MM.1S (cell line): Measurements from ENCODE around the gene C19orf44.

Experiments used
- DNase-seq: peaks from one replicate; pipeline ENCODE4 v3.0.0-alpha.2; 2015
- H2AFZ ChIP-seq: fragments of 300-600 bp; sonication (generic); 2 replicates; pipeline ENCODE4 v1.6.0; 2016; ENCODE audit warnings: antibody characterized with exemption, low read length
- H3F3A ChIP-seq: fragments of 300-600 bp; sonication (generic); 2 replicates; pipeline ENCODE4 v1.6.1; 2016; ENCODE audit warnings: mild to moderate bottlenecking, antibody characterized with exemption, low read length, moderate library complexity, mixed read lengths; ENCODE audit not compliant: insufficient read depth
- H3K27ac ChIP-seq: fragments of 300-600 bp; sonication (generic); 2 replicates; pipeline ENCODE4 v1.5.1; 2016; ENCODE audit warnings: mild to moderate bottlenecking, low read length
- H3K27me3 ChIP-seq: fragments of 300-600 bp; sonication (generic); replicated peaks from 2 replicates; pipeline ENCODE4 v1.6.0; 2016; ENCODE audit warnings: low read length; ENCODE audit not compliant: insufficient read depth
- H3K36me3 ChIP-seq: fragments of 300-600 bp; sonication (generic); replicated peaks from 2 replicates; pipeline ENCODE4 v1.6.1; 2016; ENCODE audit warnings: mild to moderate bottlenecking, low read length, mixed read lengths; ENCODE audit not compliant: insufficient read depth
- H3K4me1 ChIP-seq: fragments of 300-600 bp; sonication (generic); 2 replicates; pipeline ENCODE4 v1.6.1; 2016; ENCODE audit warnings: low read length, mixed read lengths
- H3K4me2 ChIP-seq: fragments of 300-600 bp; sonication (generic); 2 replicates; pipeline ENCODE4 v1.6.0; 2016; ENCODE audit warnings: low read depth, low read length
- H3K4me3 ChIP-seq: fragments of 300-600 bp; sonication (generic); 2 replicates; pipeline ENCODE4 v1.5.1; 2016; ENCODE audit warnings: low read length, mixed read lengths
- H3K79me2 ChIP-seq: fragments of 300-600 bp; sonication (generic); 2 replicates; pipeline ENCODE4 v1.6.1; 2016; ENCODE audit warnings: mixed run types, low read length, mixed read lengths
- H3K9ac ChIP-seq: fragments of 300-600 bp; sonication (generic); 2 replicates; pipeline ENCODE4 v1.6.1; 2016; ENCODE audit warnings: low read length, mixed read lengths
- H3K9me2 ChIP-seq: fragments of 300-600 bp; sonication (generic); replicated peaks from 2 replicates; pipeline ENCODE4 v1.6.1; 2016; ENCODE audit warnings: mild to moderate bottlenecking, low read length, mixed read lengths; ENCODE audit not compliant: insufficient read depth
- H3K9me3 ChIP-seq: fragments of 300-600 bp; sonication (generic); replicated peaks from 2 replicates; pipeline ENCODE4 v1.6.1; 2016; ENCODE audit warnings: mild to moderate bottlenecking, low read length, mixed read lengths; ENCODE audit not compliant: insufficient read depth
- H4K20me1 ChIP-seq: fragments of 300-600 bp; sonication (generic); 2 replicates; pipeline ENCODE4 v1.6.1; 2016; ENCODE audit warnings: mild to moderate bottlenecking, low read length, moderate library complexity, mixed read lengths; ENCODE audit not compliant: insufficient read depth
- EZH2 ChIP-seq: fragments of 300-600 bp; sonication (generic); optimal IDR thresholded peaks from 2 replicates; pipeline ENCODE3; 2017; ENCODE audit warnings: low read depth, mild to moderate bottlenecking, antibody characterized with exemption, low read length, mixed read lengths
- EZH2phosphoT487 ChIP-seq: fragments of 300-600 bp; sonication (generic); IDR thresholded peaks from 2 replicates; pipeline ENCODE4 v1.6.1; 2018; ENCODE audit warnings: antibody characterized with exemption, low read length
- TF ChIP-seq, protein P1 (sequence below): fragments of 300-600 bp; sonication (generic); IDR thresholded peaks from 2 replicates; pipeline ENCODE4 v1.5.1; 2016; ENCODE audit warnings: antibody characterized with exemption, low read length, mixed read lengths

The C19orf44 gene

DNA sequence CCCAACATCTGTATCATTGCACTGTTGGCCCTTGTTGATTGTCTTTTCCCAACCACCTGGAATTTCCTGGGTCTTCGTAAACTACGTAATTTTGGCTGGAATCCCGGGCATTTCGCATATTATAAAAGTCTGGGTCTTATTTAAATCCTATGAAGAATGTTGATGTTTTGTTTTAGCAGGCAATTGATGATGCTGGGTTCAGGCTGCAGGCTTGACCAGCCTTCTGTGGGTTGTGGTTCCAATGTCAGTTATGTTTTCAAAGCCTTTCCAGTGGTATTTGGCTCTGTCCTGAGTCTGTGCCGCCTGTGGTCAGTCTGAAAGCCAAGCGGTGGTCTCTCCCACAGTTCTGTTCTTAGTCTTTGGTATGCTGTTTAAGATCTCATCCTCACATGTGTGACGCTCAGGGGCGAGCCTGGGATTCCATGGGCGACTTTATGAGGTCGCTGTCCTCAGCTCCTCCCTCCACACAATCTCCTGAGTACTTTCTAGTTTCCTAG, 63.6 kb downstream of the C19orf44 start:
- Histone ChIP-seq H2AFZ (no peak overlapping the region), H3K4me1 (no peaks in the 10 kb centered on the region), H3F3A (no peaks in the 10 kb centered on the region), H4K20me1 (no peaks in the 10 kb centered on the region), H3K27ac (no peak overlapping the region), H3K4me3 (no peak overlapping the region), H3K4me2 (no peak overlapping the region), H3K9me3 (no peaks in the 10 kb centered on the region), H3K9me2 (no peaks in the 10 kb centered on the region), H3K9ac (no peak overlapping the region), H3K36me3 (peaks cover 9% of the 10 kb centered on the region; the same call in 1 of the 2 replicates), H3K79me2 (peaks cover 25% of the 10 kb centered on the region), H3K27me3 (no peaks in the 10 kb centered on the region)
- DNase-seq, result no peak
- TF ChIP-seq, protein P1, sequence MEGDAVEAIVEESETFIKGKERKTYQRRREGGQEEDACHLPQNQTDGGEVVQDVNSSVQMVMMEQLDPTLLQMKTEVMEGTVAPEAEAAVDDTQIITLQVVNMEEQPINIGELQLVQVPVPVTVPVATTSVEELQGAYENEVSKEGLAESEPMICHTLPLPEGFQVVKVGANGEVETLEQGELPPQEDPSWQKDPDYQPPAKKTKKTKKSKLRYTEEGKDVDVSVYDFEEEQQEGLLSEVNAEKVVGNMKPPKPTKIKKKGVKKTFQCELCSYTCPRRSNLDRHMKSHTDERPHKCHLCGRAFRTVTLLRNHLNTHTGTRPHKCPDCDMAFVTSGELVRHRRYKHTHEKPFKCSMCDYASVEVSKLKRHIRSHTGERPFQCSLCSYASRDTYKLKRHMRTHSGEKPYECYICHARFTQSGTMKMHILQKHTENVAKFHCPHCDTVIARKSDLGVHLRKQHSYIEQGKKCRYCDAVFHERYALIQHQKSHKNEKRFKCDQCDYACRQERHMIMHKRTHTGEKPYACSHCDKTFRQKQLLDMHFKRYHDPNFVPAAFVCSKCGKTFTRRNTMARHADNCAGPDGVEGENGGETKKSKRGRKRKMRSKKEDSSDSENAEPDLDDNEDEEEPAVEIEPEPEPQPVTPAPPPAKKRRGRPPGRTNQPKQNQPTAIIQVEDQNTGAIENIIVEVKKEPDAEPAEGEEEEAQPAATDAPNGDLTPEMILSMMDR, result no peak
- TF ChIP-seq EZH2 (no peak), EZH2phosphoT487 (no peak)

DNA sequence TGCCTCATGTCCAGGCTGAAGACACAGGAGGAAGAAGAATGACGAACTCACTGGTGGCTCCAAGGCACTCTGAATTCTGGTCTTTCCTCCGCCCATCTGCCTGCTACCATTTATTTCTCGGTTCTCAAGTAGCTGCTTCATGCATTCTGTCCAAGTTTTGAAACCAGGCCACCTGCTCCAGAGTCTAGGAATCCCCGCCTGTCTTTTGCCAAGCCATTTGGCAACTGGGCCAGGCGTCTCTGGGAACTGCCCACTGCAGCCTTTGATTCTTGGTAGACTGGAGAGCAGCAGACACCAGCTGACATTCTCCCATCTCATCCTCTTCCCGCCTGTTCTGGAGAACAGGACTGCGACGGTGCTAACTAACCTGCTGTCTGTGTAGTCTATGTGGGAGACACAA, 65.2 kb downstream of the C19orf44 start:
- H3F3A ChIP-seq, result peaks cover 4% of the 10 kb centered on the region

DNA sequence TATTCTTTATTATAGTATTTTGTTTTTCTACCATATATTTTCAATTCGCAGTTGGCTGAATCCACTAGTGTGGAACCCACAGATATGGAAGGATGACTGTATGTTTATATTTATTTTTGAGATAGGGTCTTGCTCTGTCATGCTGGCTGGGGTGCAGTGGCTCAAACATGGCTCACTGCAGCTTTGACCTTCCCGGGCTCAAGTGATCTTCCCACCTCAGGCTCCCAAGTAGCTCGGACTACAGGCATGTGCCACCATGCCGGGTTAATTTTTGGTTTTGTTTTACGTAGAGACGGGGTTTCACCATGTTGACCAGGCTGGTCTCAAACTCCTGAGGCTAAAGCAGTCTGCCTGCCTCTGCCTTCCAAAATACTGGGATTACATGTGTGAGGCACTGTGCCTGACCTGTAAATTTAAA, 66.4 kb downstream of the C19orf44 start:
- H3K9me3 ChIP-seq, result no peaks in the 10 kb centered on the region
- H3K27ac ChIP-seq, result no peak overlapping the region
- H3K9me2 ChIP-seq, result no peaks in the 10 kb centered on the region
- H3K4me3 ChIP-seq, result no peak overlapping the region
- peaks cover 15% of the 10 kb centered on the region for H3K4me1 ChIP-seq
- no peak overlapping the region for H2AFZ ChIP-seq
- H3K27me3 ChIP-seq, result no peaks in the 10 kb centered on the region
- DNase-seq, result no peak
- H3K79me2 ChIP-seq, result peaks cover 36% of the 10 kb centered on the region
- no peaks in the 10 kb centered on the region for H4K20me1 ChIP-seq
- no peak overlapping the region for H3K9ac ChIP-seq
- H3K36me3 ChIP-seq, result peaks cover 9% of the 10 kb centered on the region; the same call in 1 of the 2 replicates
- H3K4me2 ChIP-seq, result no peak overlapping the region
- TF ChIP-seq EZH2phosphoT487 (no peak), EZH2 (no peak)
- TF ChIP-seq, protein P1, result no peak
- H3F3A ChIP-seq, result peaks cover 17% of the 10 kb centered on the region

More for the DNA sequence above, 65.2 kb downstream of the C19orf44 start:
- Histone ChIP-seq H3K27ac (no peak overlapping the region), H3K4me2 (no peak overlapping the region), H3K4me3 (no peak overlapping the region), H3K4me1 (peaks cover 5% of the 10 kb centered on the region), H3K9me3 (no peaks in the 10 kb centered on the region), H3K9me2 (no peaks in the 10 kb centered on the region), H2AFZ (no peak overlapping the region), H3K27me3 (no peaks in the 10 kb centered on the region), H3K36me3 (peaks cover 9% of the 10 kb centered on the region; the same call in 1 of the 2 replicates), H4K20me1 (no peaks in the 10 kb centered on the region), H3K79me2 (peaks cover 31% of the 10 kb centered on the region), H3K9ac (no peak overlapping the region)
- no peak for DNase-seq
- TF ChIP-seq, protein P1, result no peak
- TF ChIP-seq EZH2phosphoT487 (no peak), EZH2 (no peak)
